Body of pancreas (tissue), 4 donors: ENCODE measurements around the gene TLCD3A. TPM values are rescaled to one million over a fixed set of nuclear protein-coding genes. Genes with fewer than 3 reads are reported as not detected.
"Not testable (repeated sequence)": the region's sequence is repeated elsewhere in the genome, so short reads cannot be mapped to it uniquely, and the experiment has no call there.

ENCODE experiments used
- ATAC-seq: fragments of 150-250 bp; one replicate; pipeline ENCODE4 v1.9.1; 2016
- DNase-seq, 4 donors: peaks; one replicate each; pipeline ENCODE4 v3.0.0-alpha.2; 2019
- H3K27ac ChIP-seq, 4 donors: fragments of 200-600 bp; sonication (generic); 1 replicate in 3 of 4; 2 replicates in 1 of 4; pipeline versions ENCODE4 v1.5.1 to v1.6.1; 2016 to 2019; ENCODE audit warnings: mild to moderate bottlenecking in 1 of 4, mixed read lengths in 1 of 4, moderate library complexity in 1 of 4
- H3K27me3 ChIP-seq, 2 donors: fragments of 200-600 bp; sonication (generic); one replicate each; pipeline ENCODE4 v1.6.0; 2016; ENCODE audit warnings: mild to moderate bottlenecking in 1 of 2
- H3K36me3 ChIP-seq, 2 donors: fragments of 200-600 bp; sonication (generic); replicated peaks in 1 of 2; 2 replicates each; pipeline ENCODE4 v1.5.1; 2016; ENCODE audit warnings: low read depth in 2 of 2; ENCODE audit not compliant: insufficient read depth in 1 of 2
- H3K4me1 ChIP-seq: fragments of 200-600 bp; sonication (generic); one replicate; pipeline ENCODE4 v1.6.0; 2016
- H3K4me3 ChIP-seq, 2 donors: fragments of 200-600 bp; sonication (generic); 1 replicate in 1 of 2; 2 replicates in 1 of 2; pipeline ENCODE4 v1.5.1; 2016 to 2019
- H3K9me3 ChIP-seq, 3 donors: fragments of 200-600 bp; sonication (generic); 1 replicate in 2 of 3; 2 replicates in 1 of 3; pipeline ENCODE4 v1.5.1; 2016
- CTCF ChIP-seq, 7 experiments: fragments of 450-650 bp in 4 of 7; fragments of 200-600 bp in 3 of 7; sonication (generic) in 3 of 7; IDR thresholded peaks; one replicate each; pipeline ENCODE4 v1.5.1; 2016 to 2019; ENCODE audit warnings: antibody characterized with exemption in 7 of 7
- POLR2A ChIP-seq, 3 donors: fragments of 450-650 bp; IDR thresholded peaks; one replicate each; pipeline ENCODE4 v1.6.1; 2016; ENCODE audit warnings: antibody characterized with exemption in 3 of 3, mild to moderate bottlenecking in 2 of 3
- WGBS, 2 donors: methylation state at CpG; one replicate each; pipeline ENCODE4 v1.1.5; 2017; 5-methylcytosine and 5-hydroxymethylcytosine counted together
- intact Hi-C: fragments of 100-400 bp; cut with DNase I; formaldehyde crosslinking; loops from one replicate; pipeline ENCODE4 v1.15.1; 2023
- total RNA-seq, 2 donors: library from RNA; depleted of rRNA; stranded (reverse); fragments of >200 nt; gene quantifications; one replicate each; pipeline ENCODE4 v1.1.0, GENCODE V29; 2016

TLCD3A gene
- total RNA-seq, 2 donors from 2014 or later = 3.6 to 7.9 TPM

- no peak overlapping the region for H3K4me3 ChIP-seq
- DNase-seq (no peak), ATAC-seq (no peak)
- no peaks in the 10 kb centered on the region for H3K27me3 ChIP-seq
- 39 to 48% methylated on average over 2 to 3 of the region's 3 CpGs for WGBS, 2 donors
- intact Hi-C loops = no loop called here
- no peaks in the 10 kb centered on the region for H3K9me3 ChIP-seq
- peaks cover 60% of the 10 kb centered on the region for H3K4me1 ChIP-seq
- H3K36me3 ChIP-seq = peaks cover 0 to 1% of the 10 kb centered on the region in 2 donors
- TF ChIP-seq POLR2A (IDR thresholded peaks at IDR 0.05) = no peak
- no peak for TF ChIP-seq CTCF (IDR thresholded peaks at IDR 0.05)
- peak overlapping the region in 3 of 4 donors; percentile 92 to 93 (median 93) for H3K27ac ChIP-seq
Observed at GRCh38 chr17:784143-784542, 51.7 kb downstream of the TLCD3A start.

- intact Hi-C loops, H3K4me3 ChIP-seq, DNase-seq, ATAC-seq, H3K36me3 ChIP-seq, H3K9me3 ChIP-seq, H3K27me3 ChIP-seq: not testable (repeated sequence)
- H3K4me1 ChIP-seq = peaks cover 69% of the 10 kb centered on the region
- H3K27ac ChIP-seq = peak overlapping the region in 3 of 4 donors; percentile 92 to 93 (median 92)
- 85 to 90% methylated on average over 7 of the region's 7 CpGs for WGBS, 2 donors
Observed at GRCh38 chr17:785901-786300, 53.5 kb downstream of the TLCD3A start.

- intact Hi-C loops = no loop called here
- ATAC-seq = peak; percentile 93
- Histone ChIP-seq H3K36me3 (peaks cover 0 to 4% of the 10 kb centered on the region in 2 donors), H3K4me1 (peaks cover 62% of the 10 kb centered on the region), H3K27ac (peak overlapping the region; percentile 84 to 93 (median 92)), H3K9me3 (no peaks in the 10 kb centered on the region), H3K4me3 (no peak overlapping the region), H3K27me3 (no peaks in the 10 kb centered on the region)
- DNase-seq = peak; percentile 89 to 96 (median 90)
- peak in 2 of 3 donors; percentile 85 to 89 for TF ChIP-seq POLR2A (IDR thresholded peaks at IDR 0.05)
- peak in 1 of 7 experiments; percentile 23 for TF ChIP-seq CTCF (IDR thresholded peaks at IDR 0.05)
- 29 to 43% methylated on average over 12 of the region's 12 CpGs for WGBS, 2 donors
Observed at GRCh38 chr17:787641-788221, 55.3 kb downstream of the TLCD3A start.

DNA sequence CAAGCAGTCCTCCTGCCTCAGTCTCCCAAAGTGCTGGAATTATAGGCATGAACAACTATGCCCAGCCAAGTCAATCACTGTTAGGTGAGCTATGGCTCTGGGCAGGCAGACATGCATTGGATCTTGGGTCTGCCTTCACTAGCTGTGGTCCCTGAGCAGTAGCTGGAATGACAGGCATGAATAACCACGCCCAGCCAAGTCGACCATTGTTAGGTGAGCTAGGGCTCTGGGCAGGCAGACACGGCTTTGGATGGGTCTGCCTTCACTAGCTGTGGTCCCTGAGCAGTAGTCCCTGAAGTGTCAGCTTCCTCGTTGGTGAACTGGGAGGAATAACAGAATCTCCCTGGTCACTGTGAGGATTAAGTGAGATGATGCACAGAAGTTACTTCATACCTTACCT is 56.2 kb downstream of the TLCD3A start:
- H3K36me3 ChIP-seq = peaks cover 0 to 4% of the 10 kb centered on the region in 2 donors
- no peaks in the 10 kb centered on the region for H3K27me3 ChIP-seq
- H3K4me1 ChIP-seq = peaks cover 56% of the 10 kb centered on the region
- H3K4me3 ChIP-seq = no peak overlapping the region
- 73 to 79% methylated on average over 4 of the region's 4 CpGs for whole genome bisulfite sequencing, 2 donors
- H3K27ac ChIP-seq = peak overlapping the region; percentile 84 to 93 (median 88)
- DNase-seq (peak in 1 of 4 donors; percentile 10), ATAC-seq (no peak)
- TF ChIP-seq CTCF (IDR thresholded peaks at IDR 0.05) = no peak
- TF ChIP-seq POLR2A (IDR thresholded peaks at IDR 0.05) = no peak
- intact Hi-C loops = no loop called here
- no peaks in the 10 kb centered on the region for H3K9me3 ChIP-seq

DNA sequence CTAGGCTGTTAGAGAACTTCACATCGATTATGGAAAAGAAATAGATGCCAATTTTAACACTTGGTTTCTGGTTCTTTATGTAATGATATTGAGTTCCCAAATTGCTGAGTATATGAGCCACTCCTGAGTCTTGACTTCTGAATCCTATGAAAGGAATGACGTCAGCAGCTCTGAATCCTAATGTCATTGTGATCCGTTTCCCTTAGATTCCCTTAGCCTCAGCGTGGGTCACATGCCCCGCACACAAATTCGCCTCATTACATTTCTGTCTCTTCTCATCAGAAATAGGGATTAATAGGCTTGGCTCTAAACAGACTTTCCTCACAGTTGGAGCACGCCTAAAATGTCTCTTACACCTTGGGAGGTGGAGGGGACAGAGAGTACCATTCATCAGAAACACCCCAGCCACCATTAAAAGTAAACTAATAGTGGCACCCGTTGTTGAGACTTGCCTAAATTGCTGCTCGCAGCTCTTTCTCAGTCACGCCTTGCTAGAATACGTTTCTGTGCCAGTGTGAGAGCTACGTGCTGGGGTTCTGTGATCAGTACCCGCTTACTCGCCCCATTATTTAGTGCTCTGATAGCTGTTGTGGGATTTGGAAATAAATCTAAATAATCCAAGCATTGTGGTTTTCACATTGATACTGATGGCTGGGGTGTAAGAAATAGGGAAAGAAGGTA is 56.9 kb downstream of the TLCD3A start:
- H3K27ac ChIP-seq = peak overlapping the region in 3 of 4 donors; percentile 85 to 93 (median 92)
- no peaks in the 10 kb centered on the region for H3K27me3 ChIP-seq
- no peaks in the 10 kb centered on the region for H3K9me3 ChIP-seq
- TF ChIP-seq POLR2A (IDR thresholded peaks at IDR 0.05) (no peak), CTCF (IDR thresholded peaks at IDR 0.05) (no peak)
- ATAC-seq (no peak), DNase-seq (peak in 1 of 4 donors; percentile 3)
- peaks cover 56% of the 10 kb centered on the region for H3K4me1 ChIP-seq
- intact Hi-C loops = no loop called here
- peaks cover 0 to 4% of the 10 kb centered on the region in 2 donors for H3K36me3 ChIP-seq
- 77 to 83% methylated on average over 14 of the region's 14 CpGs for WGBS, 2 donors
- H3K4me3 ChIP-seq = no peak overlapping the region

DNA sequence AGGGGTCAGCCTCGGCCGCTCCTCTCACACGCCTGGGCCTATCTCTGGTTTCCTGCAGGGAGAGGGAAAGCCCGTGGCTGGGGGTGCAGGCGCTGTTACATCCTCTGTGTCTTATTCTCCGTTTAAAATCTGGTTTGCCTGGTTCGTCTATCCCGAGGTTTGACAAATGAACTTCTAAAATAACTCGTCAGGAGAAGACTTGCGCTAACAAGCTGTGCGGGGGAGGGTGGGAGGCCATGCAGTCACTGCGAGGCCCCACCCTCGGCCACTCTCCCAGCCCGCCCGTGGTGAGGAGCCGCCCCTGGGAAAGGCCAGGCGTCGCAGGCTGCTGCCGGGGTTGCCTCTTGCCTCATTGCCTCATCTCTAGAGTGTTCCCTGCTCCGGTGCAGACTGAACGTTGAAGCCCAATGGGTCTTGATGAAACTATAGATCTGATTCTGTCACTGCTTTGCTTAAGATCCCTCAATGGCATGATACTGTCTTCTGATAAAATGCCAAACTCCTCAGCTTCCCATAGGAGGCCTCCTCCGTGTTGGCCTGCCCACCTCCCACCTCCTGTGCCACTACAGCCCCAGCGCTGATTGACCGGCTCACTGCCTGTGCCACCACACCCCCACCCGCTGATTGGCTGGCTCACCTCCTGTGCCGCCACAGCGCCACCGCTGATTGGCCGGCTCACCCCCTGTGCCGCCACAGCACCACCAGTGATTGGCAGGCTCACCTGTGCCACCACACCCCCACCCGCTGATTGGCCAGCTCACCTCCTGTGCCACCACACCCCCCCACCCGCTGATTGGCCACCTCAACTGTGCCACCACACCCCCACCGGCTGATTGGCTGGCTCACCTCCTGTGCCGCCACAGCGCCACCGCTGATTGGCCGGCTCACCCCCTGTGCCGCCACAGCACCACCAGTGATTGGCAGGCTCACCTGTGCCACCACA is 57.8 kb downstream of the TLCD3A start:
- H3K27ac ChIP-seq = peak overlapping the region in 3 of 4 donors; percentile 85 to 93 (median 92)
- H3K27me3 ChIP-seq, intact Hi-C loops, H3K4me3 ChIP-seq, H3K9me3 ChIP-seq, ATAC-seq, H3K36me3 ChIP-seq: not testable (repeated sequence)
- peak; percentile 41 to 61 (median 49) for DNase-seq
- H3K4me1 ChIP-seq = peaks cover 63% of the 10 kb centered on the region
- WGBS, 2 donors = 66 to 69% methylated on average over 22 to 30 of the region's 38 CpGs

- peaks cover 62% of the 10 kb centered on the region for H3K4me1 ChIP-seq
- H3K27ac ChIP-seq, H3K27me3 ChIP-seq, H3K9me3 ChIP-seq, H3K4me3 ChIP-seq, intact Hi-C loops, H3K36me3 ChIP-seq, ATAC-seq: not testable (repeated sequence)
- peak in 1 of 4 donors; percentile 6 for DNase-seq
- 79 to 88% methylated on average over 9 to 10 of the region's 12 CpGs for WGBS, 2 donors
Observed at GRCh38 chr17:790874-791247, 58.5 kb downstream of the TLCD3A start.
